ENCODE results near the gene TBC1D16.

TBC1D16 gene

DNA sequence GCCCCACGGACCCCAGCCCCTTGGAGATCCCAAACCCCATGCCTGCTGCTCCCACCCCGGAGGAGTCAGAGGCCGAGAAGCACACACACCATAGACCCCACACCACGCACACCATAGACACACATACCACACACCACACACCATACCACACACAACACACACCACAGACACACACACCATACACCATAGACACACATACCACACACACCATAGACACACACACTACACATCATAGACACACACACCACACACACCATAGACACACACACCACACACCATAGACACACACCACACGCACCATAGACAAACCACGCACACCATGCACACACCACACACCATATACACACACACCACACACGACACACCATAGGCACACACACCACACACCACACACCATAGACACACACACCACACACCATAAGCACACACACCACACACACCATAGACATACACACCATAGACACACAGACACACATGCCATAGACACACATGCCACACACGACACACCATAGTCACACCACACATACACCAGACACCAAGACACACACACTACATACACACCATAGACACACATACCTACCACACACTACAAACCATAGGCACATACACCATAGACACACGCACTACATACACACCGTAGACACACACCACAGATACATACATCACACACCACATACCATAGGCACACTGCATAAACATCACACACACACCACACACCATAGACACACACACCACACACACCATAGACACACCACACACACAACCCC is 11.3 kb downstream of the TBC1D16 start:
- no peak for DNase-seq

DNA sequence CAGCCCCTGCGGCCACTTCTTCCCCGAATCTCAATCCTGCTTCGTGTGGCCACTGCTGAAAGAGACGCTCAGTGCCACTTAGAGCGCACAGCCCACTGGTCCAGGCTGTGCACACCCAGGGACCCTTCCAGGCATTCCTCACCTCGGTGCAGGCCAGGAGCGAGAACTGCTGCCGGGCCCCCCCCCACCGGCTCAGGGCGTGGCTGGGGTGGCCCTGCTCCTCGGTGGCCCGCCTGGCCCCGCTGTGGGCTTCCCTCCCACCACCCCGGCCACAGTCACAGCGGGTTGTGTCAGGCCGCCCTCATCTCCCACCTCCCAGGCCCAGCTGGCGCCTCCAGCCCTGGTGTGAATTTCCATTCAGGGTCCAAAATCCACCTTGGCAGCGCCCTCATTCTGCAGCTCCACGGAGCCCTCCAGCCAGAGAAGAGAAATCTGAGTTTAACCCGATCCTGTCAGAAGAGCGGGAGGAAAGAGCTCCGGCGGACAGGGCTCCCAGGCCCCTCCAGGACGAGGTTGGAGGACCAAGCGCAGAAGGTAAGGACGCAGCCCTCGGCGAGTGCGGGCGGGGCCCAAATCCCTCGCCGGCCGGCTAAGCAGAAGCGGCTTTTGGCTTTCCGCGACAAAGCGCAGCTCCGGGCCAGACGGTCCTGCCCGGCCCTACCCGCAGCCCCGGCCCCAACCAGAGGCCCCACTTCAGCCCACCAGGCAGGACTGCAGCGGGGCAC is 12.0 kb downstream of the TBC1D16 start:
- DNase-seq, result no peak

DNA sequence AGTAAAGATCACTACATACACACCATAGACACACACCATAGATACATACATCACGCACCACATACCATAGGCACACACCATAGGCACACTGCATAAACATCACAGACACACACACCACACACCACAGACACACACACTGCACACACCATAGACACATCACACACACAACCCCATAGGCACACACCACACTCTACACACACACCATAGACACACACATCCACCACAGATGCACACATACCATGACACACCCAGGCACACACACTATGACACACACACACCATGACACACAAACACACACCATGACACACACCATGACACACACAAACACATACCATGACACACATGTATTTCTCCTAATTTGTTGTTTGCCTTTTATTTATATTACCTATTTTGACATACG is 14.1 kb downstream of the TBC1D16 start:
- DNase-seq, result no peak

DNA sequence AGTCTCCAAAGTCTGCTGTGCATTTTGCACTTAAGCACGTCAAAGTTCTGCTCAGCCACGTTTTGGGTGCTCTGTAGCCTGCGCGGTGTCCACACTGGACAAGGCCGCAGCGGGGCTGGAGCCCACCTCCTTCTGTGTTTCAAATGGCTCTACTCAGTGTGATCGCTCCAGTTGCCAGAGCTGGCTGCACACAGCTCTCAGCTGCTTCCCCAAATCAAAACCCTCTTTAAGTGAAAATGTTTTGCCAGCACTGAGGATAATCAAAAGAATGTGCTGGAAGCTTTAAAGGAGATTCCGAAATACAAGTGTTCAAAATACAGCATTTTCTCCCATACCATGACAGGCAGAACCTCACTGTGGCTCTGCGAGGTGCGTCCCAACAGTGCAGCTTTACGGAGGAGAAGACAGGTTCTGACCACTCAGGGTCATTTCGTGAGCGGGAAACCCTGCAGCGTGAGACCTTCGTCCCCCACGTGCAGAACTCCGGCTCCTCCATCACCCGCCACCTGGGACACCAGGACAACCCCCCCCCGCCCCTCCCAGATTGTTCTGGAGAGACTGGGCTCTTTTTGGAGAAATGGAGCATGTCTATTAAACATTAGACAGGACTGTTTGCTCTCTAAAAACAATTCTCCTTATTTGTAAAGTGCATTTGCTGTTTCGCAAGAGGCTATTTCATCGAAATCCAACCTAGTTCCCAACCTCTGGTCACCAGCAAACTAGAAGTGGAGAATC is 16.6 kb downstream of the TBC1D16 start:
- no peak for DNase-seq

DNA sequence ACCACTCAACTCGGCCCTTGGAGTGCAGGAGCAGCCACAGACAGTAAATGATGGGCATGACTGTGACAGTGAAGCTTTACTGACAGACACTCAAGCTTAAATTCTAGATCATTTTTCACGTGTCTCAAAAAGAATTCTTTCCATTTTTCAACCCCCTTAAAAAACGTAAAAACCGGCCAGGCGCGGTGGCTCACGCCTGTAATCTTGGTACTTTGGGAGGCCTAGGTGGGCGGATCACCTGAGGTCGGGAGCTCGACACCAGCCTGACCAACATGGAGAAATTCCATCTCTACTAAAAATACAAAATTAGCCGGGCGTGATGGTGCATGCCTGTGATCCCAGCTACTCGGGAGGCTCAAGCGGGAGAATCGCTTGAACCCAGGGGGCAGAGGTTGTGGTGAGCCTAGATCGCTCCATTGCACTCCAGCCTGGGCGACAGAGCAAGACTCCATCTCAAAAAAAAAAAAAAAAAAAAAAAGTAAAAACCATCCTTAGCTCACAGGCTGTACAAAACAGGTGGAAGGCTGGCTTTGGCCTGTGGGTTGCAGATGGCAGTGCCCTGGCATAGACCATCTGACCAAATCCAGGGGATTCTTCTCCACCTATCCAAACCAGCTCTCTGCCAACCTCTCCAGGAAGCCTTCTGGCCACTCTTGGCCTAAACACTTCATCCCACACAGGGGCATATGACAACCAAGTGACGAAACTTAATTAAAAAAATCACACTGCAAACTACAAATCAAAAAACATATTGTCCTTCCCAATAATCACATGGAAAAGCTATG is 18.3 kb downstream of the TBC1D16 start:
- DNase-seq, result no peak

DNA sequence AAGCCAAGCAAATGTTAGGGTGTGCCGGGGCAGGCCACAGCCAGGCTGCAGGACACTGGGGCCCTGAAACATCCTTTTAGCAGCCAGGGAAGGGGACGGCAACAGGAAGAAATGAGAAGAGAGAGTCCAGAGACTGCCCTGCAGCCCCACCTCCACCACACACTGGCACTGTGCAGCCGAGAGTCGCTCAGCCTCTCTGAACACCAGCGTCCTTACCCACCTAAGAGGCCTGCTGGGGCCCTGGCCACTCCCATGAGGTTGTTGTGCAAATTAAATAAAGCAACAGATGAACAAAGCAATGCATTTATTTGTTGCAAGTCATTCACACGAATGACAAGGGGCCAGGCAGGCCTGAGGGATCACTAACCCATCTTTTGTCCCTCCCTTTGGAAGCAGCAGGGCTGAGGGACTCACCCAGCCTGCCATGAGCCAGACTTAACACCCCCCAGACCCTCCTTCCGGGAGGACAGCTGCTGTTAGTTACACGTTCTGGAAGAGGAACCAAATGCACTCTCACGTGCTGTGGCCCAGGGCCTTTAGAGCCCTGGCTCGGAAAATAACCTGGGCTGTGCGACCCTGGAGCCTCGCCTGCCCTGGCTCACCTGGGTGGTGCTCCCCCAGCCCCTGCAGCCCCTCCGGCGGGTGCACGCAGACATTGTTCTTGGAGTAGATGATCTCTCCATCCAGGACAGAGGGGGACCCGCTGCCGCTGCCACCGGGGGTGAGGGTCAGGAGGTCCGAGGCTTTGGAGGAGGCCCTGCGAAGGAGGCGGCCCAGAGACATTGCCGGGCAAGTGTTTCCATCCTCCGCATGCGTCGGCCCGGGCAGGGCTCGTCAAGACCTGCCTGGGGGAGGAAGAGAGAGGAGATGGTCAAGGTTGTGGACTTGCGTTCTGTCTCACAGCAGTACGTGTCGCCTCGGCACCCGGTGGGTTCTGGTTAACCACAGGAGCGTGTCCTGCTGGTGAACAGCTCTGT is 22.6 kb downstream of the TBC1D16 start:
- no peak for DNase-seq

DNA sequence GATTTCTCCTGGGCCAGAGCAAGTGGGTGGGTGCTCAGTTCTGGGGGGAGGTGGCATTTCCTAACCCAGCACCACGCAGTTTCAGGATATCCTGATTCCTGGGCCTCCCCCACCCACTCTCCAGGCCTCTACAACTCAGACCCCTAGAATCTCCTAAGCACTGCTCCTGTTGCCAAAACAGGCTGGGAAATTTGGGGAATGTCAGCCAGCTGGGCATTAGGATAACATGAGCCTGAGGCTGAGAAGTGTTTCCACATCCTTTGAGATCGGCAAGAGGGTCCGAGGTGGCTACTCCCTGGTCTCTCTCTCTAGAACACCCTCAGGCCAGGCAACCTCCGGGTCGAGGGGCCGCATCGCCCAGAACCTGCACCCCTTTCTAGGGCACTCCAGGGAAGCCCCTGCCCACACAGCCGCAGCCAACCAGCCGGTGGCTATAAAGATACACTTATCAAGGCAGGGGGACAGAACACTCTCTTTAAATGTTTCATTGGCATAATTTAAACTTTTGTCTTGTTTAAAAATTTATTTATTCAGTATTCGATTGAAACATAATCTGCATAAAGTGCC is 23.6 kb downstream of the TBC1D16 start:
- DNase-seq, result no peak

DNA sequence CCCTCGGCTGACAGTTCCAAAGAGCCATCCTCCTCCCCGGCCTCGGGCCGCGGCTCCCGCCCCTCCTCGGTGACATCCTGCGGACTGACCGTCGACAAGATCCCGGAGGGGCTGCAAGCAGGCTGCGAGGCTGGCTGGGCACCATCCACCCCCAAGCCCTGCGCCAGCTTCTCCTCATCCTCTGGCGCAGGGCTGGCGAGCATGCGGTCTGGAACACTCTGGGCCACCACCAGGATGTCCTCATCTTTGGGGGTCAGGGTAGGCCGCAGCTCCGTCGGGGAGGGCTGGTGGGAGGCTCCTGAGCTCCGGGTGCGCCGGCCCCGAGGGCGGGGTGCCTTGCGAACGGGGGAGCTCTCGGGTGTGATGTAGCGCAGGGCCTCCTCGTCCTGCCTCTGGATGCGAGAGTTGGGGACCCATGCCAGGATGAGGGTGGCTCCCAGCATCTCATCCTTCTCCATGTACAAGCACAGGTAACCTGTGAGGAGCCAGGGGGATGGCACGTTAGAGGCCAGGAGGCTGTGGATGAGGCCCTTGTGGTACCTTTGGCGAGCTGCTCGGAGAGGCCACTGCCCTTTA is 25.3 kb downstream of the TBC1D16 start:
- no peak for DNase-seq

DNA sequence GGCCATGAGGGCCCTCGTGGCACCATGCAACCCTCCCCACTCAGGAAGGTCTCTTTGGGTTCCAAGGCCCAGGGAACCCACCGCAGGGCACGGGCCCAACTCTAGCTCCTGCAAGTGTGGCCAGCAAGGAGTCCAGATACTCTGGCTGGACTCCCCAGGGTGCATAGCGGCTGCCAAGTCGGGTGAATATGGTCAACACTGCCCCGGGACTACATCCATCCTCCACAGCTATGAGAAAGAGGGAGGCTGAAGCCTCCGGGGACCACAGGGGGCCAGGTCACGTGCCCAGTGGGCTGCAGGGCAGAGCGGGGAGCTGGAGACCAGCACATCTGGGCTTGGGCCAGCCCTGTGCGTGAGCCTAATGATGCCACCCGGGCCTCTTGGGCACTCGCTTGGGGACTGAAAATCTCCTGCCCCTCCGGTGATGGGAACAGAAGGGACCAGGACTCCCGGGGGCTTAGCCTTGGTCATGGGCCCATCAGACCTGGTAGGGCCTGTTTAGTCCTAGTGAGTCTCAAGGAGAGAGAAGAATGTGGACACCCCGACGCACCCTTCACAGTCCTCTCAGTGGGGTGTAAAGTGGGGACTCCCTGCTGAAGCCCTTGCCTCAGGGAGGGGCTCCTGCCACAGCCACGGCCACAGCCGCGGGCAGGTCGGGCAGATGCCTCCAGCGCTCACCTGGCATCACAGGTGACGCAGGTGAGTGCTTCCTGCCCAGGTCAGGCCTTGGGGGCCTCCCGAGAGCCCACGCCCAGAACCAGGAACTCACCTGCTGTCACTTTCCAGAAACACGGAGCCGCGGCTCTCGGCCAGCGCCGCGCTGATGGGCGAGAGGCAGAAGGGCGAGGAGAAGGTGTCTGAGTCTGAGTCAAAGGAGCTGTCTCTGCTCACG is 26.0 kb downstream of the TBC1D16 start:
- no peak for DNase-seq

DNA sequence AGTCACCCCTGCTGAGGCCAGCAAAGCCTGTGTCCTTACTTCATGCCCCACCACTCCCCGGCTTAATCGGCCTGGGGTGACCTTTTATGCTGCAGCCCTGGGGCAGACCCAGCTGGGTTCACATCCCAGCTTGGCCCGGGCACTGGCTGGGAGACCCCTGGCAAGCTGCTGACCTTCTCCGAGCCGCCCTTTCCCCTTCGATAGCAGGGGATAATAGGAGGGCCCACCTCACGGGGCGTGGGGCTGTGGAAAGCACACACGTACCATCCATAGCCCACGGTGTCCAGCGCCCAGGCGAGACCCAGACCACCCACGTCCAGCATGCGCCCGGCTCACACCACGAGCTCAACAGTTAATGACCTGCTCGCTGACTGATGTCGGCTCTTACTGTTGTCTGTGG is 26.8 kb downstream of the TBC1D16 start:
- DNase-seq, result no peak

DNA sequence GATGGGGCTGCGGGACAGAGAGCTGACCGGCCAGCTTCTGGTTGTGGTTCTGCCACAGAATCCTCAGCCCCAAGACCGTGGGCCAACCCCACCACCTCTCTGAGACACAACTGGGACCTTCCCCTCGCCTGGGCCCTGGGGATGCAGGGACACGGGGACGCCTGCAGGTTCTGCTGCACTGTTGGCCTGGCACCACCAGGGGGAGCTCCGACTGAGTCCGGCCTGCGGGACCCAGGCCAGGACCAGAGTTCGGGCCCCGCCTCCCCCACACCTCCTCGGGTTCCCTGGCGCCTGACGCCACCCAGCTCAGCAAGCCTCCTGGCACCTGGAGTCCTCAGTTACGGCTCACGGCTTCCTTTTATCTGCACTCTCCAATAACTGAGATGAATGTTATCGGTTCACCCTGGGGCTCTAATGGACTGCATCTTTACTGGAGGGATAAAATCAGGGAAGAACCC is 27.3 kb downstream of the TBC1D16 start:
- DNase-seq, result peak; percentile 75 to 77

DNA sequence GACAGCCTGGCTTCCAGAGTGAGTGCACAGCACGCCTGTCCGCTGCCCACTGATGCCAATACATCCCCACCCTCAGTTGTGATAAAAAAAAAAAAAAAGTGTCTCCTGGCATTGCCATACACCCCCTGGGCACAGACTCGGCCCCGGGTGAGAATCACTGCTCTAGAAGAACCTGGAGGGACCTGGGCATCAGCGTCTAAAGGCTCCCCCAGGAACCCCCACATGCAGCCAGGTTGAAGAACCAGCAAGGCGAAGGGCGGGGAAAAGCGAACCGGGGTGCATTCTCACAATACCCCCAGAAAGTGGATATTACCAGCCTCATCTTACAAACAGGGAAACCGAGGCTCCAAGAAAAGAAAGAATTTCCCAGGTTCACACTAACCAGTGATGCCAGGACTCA is 27.7 kb downstream of the TBC1D16 start:
- DNase-seq, result no peak

DNA sequence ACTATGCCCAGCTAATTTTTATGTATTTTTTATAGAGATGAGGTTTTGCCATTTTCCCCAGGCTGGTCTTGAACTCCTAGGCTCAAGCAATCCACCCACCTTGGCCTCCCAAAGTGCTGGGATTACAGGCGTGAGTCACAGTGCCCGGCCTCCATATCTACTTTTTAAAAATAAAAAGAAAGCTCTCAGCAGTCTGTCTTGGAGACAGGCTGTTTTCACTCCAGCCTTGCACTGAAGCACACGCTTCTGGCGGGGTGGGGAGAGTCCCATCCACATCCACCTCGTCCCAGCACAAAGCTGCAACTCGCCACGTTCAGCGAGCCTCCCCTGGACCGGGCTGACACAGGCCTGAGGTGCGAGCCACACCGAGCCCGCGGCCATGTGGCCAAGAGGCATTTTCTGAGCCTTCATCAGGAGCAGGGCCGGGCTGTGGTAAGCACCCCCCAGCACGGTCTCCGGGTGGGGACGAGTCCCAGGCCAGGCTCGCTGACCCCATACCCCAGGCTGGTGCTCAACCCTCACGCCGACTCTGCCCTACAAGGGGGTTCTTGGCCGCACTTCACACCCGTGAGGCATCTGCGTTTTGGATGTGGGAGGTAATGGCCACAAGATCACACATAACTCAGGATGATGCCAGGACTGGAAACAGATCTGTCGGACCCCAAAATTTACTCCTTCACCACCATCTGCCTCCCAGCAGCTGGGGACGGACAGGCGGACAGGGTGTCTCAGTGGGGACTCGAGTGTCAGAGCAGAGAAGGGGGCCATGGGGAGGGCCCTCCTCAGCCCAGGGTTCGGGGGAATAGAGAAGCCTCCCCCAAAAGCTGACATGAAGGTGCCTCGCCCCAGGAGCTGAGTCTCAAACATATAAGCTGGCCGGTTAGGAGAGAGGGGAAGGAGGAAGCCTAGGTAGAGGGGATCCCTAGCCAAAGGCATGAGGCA is 28.6 kb downstream of the TBC1D16 start:
- no peak for DNase-seq

DNA sequence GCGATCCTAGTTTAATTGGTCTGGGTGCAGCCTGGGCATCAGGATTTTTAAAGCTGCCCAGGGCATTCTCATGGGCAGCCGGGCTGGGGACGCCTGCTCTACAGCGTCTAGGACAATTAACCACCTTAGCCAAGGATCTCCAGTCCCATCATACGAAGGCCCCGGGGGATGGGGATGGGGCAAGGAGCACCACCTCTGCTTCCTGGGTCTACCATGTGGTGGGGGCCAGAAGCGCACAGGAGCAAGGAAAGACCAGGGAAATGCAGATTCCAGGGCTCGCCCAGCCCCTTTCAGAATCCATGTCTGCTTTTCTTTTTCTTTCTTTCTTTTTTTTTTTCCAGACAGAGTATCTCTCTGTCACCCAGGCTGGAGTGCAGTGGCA is 29.3 kb downstream of the TBC1D16 start:
- no peak for DNase-seq

DNA sequence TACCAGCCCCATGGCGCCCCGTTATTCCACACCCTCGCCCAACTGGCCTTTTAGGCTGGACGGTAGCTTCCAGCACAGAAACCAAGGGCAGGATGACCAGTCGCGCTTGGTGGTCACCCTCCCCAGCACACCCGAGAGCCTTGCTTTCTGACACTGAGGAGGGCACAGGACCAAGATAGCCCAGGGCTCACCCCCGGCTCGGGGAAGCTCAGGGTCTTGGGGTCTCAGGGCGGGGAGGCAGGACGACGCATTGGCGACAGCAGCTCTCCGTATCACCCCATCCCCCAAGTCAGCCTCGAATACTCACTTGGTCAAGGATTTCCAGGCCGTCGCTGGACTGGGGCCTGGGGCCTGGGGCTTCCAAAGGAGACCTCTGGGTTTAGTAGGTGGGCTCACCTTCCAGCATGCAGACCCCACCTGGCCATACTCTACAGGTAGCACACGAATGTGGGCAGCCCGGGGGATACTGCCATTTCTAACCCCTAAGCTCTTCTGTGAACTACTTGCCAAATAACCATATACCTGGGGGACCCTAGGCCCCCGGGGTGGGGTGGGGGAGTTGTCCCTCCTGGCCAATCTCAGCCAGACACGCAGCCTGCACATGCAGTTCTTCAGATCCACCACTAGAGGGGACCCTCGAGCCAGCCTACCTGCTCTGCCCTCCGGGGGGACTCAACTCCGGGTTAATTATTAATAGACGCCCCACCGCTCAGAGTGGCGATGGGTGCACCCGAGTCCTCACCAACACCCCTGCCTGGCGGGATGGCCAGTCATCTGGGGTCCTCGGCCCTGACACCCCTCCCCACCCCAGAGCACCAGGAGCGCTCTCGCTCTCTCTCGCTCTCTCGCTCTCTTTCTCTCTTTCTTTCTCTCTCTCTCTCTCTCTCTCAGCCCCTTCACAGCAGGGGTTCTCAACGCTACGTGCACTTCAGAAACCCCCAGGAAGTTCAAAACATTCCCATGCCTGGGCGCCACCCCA is 30.0 kb downstream of the TBC1D16 start:
- DNase-seq, result peak; percentile 62 to 65

DNA sequence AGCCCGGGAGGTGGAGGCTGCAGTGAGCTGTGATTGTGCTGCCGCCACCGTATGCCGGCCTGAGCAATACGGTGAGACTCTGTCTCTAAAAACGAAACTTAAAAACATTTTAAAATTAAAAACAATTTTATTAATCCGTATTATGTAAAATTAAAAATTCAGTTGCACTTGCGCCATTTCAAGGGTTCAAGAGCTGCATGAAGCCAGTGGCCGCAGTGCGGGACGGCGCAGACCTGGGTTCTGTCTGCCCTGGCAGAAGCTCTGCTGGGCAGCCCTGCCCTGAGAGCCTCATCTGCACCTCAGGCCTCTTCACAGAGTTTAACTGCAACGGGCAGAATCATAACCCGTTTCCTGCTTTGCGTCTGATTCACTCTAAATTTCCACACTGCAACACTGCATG is 31.7 kb downstream of the TBC1D16 start:
- DNase-seq, result no peak

Measured in CD4-positive, alpha-beta T cell treated with Interleukin-1 beta for 1 hour (primary cell).